NCI-H526 treated with DMSO at 0.1 percent for 48 hours (cell line): Measurements from ENCODE around the gene KDF1.
A peak's percentile ranks its signal among the peaks of the same experiment; 100 is the strongest.

Experiments
- DNase-seq: peaks from one replicate; lab custom pipeline; 2025; lab: John Stamatoyannopoulos, UW

Gene KDF1

DNA sequence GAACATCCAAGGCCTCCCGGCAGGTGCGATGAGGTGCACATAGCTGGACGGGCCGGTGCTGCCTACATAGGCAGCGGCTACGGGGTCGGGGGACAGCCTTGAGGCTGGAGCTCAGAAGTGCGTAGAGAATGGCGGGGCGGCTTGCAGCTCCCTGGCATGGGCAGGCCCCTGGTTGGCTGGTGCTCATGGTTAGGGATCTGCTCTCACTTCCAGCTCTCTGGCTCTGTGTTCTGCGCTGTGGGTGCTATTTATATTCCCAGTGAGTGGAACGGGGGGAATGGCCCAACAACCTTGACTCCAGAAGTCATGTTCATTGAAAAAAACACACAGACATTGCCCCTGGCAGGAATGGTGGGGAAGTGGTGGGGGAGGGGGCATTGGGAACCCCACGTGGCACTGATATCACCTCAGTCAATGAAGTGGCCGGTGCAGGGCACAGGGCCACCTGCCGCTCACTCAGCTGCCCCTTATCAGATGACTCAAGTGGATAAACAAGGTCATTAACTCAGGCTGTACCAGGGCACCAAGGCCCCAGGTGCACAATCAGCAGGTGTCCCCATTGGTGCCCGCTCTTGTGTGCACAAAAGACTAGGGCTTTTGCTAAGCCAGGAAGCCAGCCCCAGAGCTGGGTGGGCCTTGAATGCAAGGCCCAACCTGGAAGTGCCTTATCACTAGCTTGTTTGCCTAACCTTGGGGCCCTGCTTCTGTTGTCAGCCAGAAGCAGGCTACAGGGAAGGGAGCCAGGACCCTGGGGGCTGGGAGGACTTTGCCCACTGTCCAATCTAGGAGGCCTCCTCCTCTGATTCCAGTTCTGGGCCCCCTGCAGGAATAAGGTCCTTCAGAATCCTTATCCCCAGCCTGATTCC is 46.3 kb downstream of the KDF1 start, which contains the start of gene NR0B2:
NR0B2 (minus strand) TSS at position 222 of the 866 bp plus-strand sequence; CDS start at position 187, 35 bp downstream.
- DNase-seq = no peak

DNA sequence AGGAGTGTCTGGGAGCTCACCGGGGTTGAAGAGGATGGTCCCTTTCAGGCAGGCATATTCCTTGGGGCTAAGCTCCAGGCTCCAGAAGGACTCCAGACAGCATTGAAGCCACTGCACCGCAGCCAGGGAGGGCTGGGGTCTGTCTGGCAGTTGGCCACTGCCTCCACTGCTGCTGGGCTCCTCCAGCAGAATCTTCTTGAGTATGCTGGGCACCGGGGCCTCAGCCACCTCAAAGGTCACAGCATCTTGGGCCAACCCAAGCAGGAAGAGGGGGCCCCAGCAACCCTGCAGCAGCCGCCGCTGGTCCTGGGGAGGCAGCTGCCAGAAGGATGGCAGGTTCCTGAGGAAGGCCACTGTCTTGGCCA is 46.9 kb downstream of the KDF1 start:
- no peak for DNase-seq

DNA sequence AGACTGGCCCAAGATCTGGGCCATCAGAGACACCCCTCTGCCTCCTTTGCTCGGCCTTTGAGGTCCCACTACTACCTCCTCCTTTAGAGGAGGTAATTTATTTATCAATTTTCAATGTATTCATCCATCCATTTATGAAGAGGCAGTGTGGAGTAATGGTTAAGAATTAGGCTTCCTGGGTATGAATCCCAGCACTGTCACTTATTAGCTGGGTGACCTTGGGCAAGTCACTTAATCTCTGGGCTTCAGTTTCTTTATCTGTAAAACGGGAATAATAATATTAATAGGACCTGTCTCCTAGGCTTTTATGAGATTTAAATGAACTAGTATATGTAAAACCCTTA is 48.1 kb downstream of the KDF1 start:
- no peak for DNase-seq

DNA sequence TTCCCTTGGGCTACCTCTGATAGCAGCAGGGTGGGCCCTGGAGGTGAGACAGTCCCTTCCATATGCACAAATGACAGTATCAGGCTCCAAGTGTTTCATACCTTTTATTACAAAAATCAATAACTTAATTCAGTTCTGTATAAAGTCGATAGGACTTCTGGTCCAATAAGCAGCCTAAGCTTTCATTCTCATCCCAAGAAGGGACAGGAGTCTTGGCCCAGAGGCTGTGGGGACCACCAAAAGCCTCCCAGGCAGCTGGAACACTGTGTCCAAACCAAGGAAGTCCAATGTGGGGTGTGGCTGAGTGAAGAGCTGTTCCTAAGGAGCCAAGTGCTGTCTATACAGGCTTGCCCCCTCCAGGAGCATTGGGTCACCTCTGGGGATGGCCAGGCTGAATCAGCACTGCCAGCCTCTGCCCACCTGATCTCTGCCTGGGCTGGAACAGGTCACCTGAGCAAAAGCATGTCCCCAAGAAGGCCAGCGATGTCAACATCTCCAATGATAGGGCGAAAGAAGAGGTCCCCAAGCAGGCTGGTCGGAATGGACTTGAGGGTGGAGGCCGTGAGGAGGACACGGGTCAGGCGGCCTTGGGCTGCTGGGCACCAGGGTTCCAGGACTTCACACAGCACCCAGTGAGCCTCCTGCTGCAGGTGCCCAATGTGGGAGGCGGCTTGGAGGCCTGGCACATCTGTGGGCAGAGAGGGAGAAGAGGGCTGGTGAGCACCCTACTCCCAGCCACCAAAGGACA is 48.7 kb downstream of the KDF1 start:
- no peak for DNase-seq

DNA sequence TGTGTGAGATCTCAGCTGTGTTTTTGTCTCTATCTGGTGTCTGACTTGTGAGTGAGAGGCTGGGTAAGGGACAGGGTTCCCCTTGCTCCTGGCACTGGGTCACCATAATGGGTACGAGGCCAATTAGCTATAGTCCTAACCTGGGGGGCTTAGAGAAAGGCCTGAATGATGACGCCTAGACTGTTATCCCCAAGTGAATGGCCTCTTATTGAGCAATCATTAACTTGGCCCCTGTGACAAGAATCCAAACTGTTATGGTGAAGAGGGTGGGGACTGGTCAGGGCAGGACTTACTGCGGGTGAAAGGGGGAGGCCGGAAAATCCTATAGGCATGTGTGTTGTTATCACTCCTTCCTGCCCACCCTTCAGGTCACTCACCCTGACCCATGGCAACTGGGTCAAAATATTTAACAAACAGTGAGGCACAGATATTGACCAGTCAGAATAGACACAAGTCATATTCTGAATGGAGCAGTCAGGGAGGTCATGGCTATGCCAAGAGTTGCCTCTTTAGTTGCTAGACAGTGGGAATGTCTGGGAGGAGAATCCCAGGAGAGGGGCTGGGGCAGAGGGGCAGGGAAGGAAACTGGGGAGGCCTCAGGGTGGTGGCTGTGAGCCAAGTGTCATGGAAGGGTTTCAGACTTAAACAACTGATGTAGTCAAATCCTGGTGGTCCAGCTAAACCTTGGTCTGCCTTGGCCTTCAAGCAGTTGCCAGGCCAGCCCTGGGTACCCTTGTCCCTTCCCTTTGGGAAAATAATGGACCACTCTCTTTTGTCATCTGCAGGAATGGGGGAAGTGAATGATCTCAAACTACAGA is 49.7 kb downstream of the KDF1 start:
- no peak for DNase-seq

DNA sequence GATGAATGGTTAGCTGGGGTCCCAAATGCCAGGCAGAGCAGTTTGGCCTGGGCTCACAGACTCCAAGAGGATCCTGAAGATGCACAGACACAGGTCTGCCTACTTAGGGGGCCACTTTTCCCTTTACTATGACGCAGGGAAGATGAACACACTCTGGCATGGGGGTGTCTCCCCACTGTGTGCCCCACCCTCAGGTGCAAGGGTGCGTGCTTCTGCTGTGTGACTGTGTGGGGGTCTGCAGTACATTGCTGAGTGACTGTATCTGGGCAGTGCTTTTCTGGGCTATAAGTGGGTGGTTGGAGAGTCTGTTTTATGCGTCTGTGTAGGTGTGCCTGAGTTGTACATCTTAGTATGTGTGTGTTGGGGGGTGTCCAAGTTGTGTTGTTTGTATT is 50.3 kb downstream of the KDF1 start:
- no peak for DNase-seq

DNA sequence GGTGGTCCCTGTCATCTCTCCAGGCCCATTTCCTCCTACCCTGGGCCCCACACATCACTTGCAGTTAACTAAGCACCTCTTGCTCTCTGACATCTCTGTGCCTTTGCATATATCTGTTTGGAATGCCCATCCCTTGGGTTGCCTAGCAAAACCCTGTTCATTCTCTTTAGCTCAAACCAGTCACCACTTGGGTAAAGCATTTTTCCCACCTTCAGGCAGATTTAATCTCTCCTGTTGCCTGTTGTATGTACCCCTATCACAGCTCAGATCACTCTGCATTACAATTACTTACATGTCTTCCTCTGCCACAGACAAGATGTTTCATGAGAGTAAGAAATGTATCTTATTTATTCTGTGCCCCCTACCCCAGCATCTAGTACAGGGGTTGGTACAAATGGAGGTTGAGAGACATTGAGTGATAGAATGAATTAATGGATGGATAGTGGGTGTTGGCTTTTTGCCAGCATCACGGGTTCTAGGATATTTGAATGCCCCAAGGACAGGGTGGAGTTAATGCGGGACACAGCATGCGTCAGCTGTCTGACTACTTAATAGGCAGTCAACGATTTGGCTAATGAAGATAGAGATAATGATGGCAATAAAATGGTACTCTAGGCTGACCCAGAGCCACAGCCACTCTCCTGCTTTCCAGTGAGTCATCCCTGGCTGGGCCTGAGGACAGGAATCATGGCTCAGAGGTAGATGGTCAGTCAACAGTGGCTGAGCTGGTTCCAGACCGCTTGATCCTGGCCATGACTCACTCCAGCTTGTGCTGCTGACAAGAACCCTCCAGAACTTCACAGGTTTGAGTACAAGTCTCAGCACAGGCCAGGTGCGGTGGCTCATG is 53.0 kb downstream of the KDF1 start:
- no peak for DNase-seq

DNA sequence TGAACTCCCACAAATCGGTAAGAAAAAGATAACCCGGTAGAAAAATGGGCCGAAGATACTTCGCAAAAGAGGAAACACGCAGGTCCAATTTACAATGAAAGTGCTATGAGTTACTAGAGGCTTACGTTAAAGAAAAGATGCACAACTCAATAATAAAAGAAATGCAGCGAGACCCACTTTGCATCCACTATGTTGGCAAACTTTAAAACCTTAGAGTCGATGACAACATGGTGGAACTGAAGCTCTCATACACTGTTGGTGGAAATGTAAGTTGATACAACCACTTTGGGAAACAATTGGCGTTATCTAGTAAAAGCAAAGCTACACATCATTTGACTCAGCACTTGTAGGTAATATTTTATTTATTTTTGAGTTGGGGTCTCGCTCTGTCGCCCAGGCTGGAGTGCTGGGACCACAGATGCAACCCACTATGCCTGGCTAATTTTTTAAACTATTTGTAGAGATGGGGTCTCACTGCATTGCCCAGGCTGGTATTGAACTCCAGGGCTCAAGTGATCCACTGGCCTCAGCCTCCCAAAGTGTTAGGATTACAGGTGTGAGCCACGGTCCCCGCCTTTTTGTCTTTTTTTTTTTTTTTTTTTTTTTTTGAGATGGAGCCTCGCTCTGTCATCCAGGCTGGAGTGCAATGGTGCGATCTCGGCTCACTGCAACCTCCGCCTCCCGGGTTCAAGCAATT is 59.3 kb downstream of the KDF1 start:
- DNase-seq = no peak

DNA sequence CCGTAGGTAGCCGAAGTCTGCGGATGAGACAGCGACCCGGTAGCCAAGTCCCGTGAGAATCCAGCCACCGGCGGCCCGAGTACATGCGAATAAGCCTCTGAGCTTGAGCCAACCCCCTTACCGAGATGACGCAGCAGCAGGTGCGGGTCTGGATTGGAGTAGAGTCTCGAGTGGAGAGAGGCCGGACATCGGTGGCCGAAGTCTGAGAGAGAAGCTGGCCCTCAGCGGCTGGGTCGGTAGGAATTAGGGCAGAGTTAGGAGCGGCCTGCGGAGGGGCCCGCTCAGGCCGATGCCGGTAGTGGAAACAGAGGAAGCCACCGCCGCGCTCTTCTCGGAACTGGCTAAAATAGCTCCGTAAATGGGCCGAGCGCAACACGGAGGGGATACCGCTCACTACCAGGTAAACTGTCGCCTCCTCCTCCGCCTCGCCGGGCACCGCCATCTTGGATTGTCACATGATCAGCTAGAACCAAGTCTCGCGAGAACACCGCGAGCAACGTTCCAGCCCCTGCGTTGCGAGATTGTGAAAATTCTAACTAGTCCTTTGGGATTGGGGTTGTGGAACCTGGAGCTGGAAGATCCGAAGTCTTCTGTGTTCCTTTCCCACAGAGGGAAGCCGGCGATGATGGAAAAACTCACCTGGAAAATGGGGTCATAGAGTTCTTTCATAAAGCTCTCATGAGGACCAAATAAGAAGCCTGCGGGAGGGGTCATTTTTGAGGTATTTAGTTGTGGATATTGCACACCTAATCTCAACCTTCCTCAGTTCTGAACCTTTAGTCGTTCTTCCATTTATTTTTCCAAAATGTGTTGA is 60.1 kb downstream of the KDF1 start, which contains the start of gene GPATCH3:
GPATCH3 (minus strand) TSS at position 467 of the 814 bp plus-strand sequence; CDS start at position 442, 25 bp downstream.
- peak; percentile 84 for DNase-seq
